SK-N-SH (cell line): ENCODE results near the gene RAD21L1. TPM values are rescaled to one million over a fixed set of nuclear protein-coding genes. Genes with fewer than 3 reads are reported as not detected.
A peak's percentile ranks its signal among the peaks of the same experiment; 100 is the strongest.

Source experiments
- CTCF ChIA-PET: fragments of 300-600, 350-600 bp; formaldehyde crosslinking; extraction: SDS; loops from one replicate; lab custom pipeline; 2021; lab: Yijun Ruan, JAX
- POLR2A ChIA-PET: fragments of 350-600 bp; sonication (Branson Sonifier 250); formaldehyde crosslinking; extraction: SDS; loops from one replicate; lab custom pipeline; 2020; ENCODE audit warnings: antibody characterized with exemption, inconsistent platforms; lab: Yijun Ruan, JAX
- DNase-seq: peaks from one replicate; pipeline ENCODE4 v3.0.0; 2012
- H2AFZ ChIP-seq: fragments of 200-600 bp; sonication (generic); 2 replicates; pipeline ENCODE4 v1.8.1; 2016; ENCODE audit warnings: antibody characterized with exemption, mild to moderate bottlenecking, low read depth
- H3F3A ChIP-seq: fragments of 200-600 bp; sonication (generic); replicated peaks from 2 replicates; pipeline ENCODE3; 2016; ENCODE audit warnings: antibody characterized with exemption, mild to moderate bottlenecking; ENCODE audit not compliant: insufficient read depth
- H3K27ac ChIP-seq, 2 experiments: fragments of 200-500 bp in 1 of 2; fragments of 200-600 bp in 1 of 2; sonication (Bioruptor generic) in 1 of 2; sonication (generic), shearing (Covaris generic) in 1 of 2; 2 replicates each; pipeline versions ENCODE4 v1.5.1 to v1.6.1; 2014 to 2016; ENCODE audit warnings: low read depth in 2 of 2, inconsistent platforms in 1 of 2, low read length in 1 of 2, mild to moderate bottlenecking in 1 of 2, mixed read lengths in 1 of 2
- H3K27me3 ChIP-seq: fragments of 200-600 bp; sonication (generic), shearing (Covaris generic); 2 replicates; pipeline ENCODE4 v1.6.1; 2016; ENCODE audit warnings: mixed run types; ENCODE audit not compliant: insufficient read depth
- H3K36me3 ChIP-seq, 2 experiments: fragments of 200-500 bp in 1 of 2; fragments of 200-600 bp in 1 of 2; sonication (Bioruptor generic) in 1 of 2; sonication (generic) in 1 of 2; replicated peaks in 1 of 2; 2 replicates each; pipeline versions ENCODE3 to v1.5.1; 2014 to 2016; ENCODE audit warnings: low read length in 1 of 2, mild to moderate bottlenecking in 1 of 2; ENCODE audit not compliant: insufficient read depth in 2 of 2, control insufficient read depth in 1 of 2
- H3K4me1 ChIP-seq, 2 experiments: fragments of 200-500 bp in 1 of 2; fragments of 200-600 bp in 1 of 2; sonication (Bioruptor generic) in 1 of 2; sonication (generic), shearing (Covaris generic) in 1 of 2; 2 replicates each; pipeline versions ENCODE4 v1.5.1 to v1.6.1; 2014 to 2016; ENCODE audit warnings: low read depth in 1 of 2, low read length in 1 of 2, mixed run types in 1 of 2; ENCODE audit not compliant: insufficient read depth in 2 of 2, control insufficient read depth in 1 of 2
- H3K4me2 ChIP-seq: fragments of 200-600 bp; sonication (generic), shearing (Covaris generic); 2 replicates; pipeline ENCODE4 v1.6.1; 2017; ENCODE audit warnings: mixed run types
- H3K4me3 ChIP-seq, 2 experiments: fragments of 200-500 bp in 1 of 2; fragments of 200-600 bp in 1 of 2; sonication (Bioruptor generic) in 1 of 2; sonication (generic), shearing (Covaris generic) in 1 of 2; 2 replicates each; pipeline versions ENCODE4 v1.5.1 to v1.8.1; 2014 to 2016; ENCODE audit warnings: low read depth in 2 of 2, inconsistent platforms in 1 of 2, low read length in 1 of 2, mild to moderate bottlenecking in 1 of 2, mixed read lengths in 1 of 2, moderate library complexity in 1 of 2
- H3K79me2 ChIP-seq: fragments of 200-600 bp; sonication (generic); 2 replicates; pipeline ENCODE4 v1.8.1; 2017; ENCODE audit warnings: mild to moderate bottlenecking; ENCODE audit not compliant: insufficient read depth
- H3K9ac ChIP-seq: fragments of 200-600 bp; sonication (generic); 2 replicates; pipeline ENCODE4 v1.6.1; 2017; ENCODE audit warnings: mixed run types
- H3K9me2 ChIP-seq: fragments of 200-600 bp; sonication (generic); 2 replicates; pipeline ENCODE4 v1.6.1; 2017; ENCODE audit warnings: mixed run types
- H3K9me3 ChIP-seq: fragments of 200-600 bp; sonication (generic); 2 replicates; pipeline ENCODE4 v1.6.1; 2017; ENCODE audit warnings: mixed run types, mild to moderate bottlenecking, moderate library complexity
- H4K20me1 ChIP-seq: fragments of 200-600 bp; sonication (generic); 2 replicates; pipeline ENCODE4 v1.6.1; 2017; ENCODE audit warnings: mild to moderate bottlenecking, mixed run types; ENCODE audit not compliant: insufficient read depth
- CTCF ChIP-seq: fragments of 200-600 bp; sonication (generic); IDR thresholded peaks from 2 replicates; pipeline ENCODE4 v1.6.1; 2017; ENCODE audit warnings: antibody characterized with exemption, mild to moderate bottlenecking, moderate library complexity
- EP300 ChIP-seq, 2 experiments: IDR thresholded peaks; 2 replicates each; pipeline versions ENCODE4 v1.4.0 to v1.6.1; 2012; ENCODE audit warnings: borderline replicate concordance in 1 of 2, low read depth in 1 of 2, low read length in 1 of 2
- EZH2phosphoT487 ChIP-seq: fragments of 200-600 bp; sonication (generic); IDR thresholded peaks from 2 replicates; pipeline ENCODE4 v1.6.1; 2017; ENCODE audit warnings: low read depth, mixed run types, mild to moderate bottlenecking, antibody characterized with exemption, moderate library complexity, borderline replicate concordance
- FOXM1 ChIP-seq: IDR thresholded peaks from 2 replicates; pipeline ENCODE4 v1.4.0; 2012; ENCODE audit warnings: low read depth, mild to moderate bottlenecking
- GABPA ChIP-seq: IDR thresholded peaks from 2 replicates; pipeline ENCODE4 v1.4.0; 2012; ENCODE audit warnings: low read depth, mild to moderate bottlenecking
- GATA2 ChIP-seq: sonication (generic); formaldehyde crosslinking; IDR thresholded peaks from 2 replicates; pipeline ENCODE4 v1.5.0; 2020; ENCODE audit warnings: mild to moderate bottlenecking, missing genetic modification reagents
- IRF3 ChIP-seq: fragments of 150-350 bp; IDR thresholded peaks from 2 replicates; pipeline ENCODE4 v1.6.1; 2016; ENCODE audit warnings: mild to moderate bottlenecking, low read depth, low read length
- MEF2A ChIP-seq: IDR thresholded peaks from 2 replicates; pipeline ENCODE4 v1.4.0; 2012; ENCODE audit warnings: low read depth, borderline replicate concordance
- NRF1 ChIP-seq: IDR thresholded peaks from 2 replicates; pipeline ENCODE4 v1.6.1; 2012; ENCODE audit warnings: low read depth, mild to moderate bottlenecking, low read length
- POLR2AphosphoS5 ChIP-seq: IDR thresholded peaks from 2 replicates; pipeline ENCODE4 v1.6.1; 2012; ENCODE audit warnings: low read depth, low read length
- RAD21 ChIP-seq: IDR thresholded peaks from 2 replicates; pipeline ENCODE4 v1.6.1; 2012; ENCODE audit warnings: mild to moderate bottlenecking, low read length
- RCOR1 ChIP-seq: fragments of 150-350 bp; IDR thresholded peaks from 2 replicates; pipeline ENCODE4 v1.6.1; 2017; ENCODE audit warnings: antibody characterized with exemption, low read length
- REST ChIP-seq: IDR thresholded peaks from 2 replicates; pipeline ENCODE4 v1.6.1; 2012; ENCODE audit warnings: mild to moderate bottlenecking, low read depth, low read length, moderate library complexity
- RFX5 ChIP-seq: IDR thresholded peaks from 2 replicates; pipeline ENCODE4 v1.6.1; 2012; ENCODE audit warnings: mild to moderate bottlenecking, improper control_type of control experiment, low read length
- SMC3 ChIP-seq: IDR thresholded peaks from 2 replicates; pipeline ENCODE4 v1.6.1; 2012; ENCODE audit warnings: low read depth, low read length, improper control_type of control experiment
- TCF12 ChIP-seq: IDR thresholded peaks from 2 replicates; pipeline ENCODE4 v1.4.0; 2012
- YY1 ChIP-seq: IDR thresholded peaks from 2 replicates; pipeline ENCODE4 v1.4.0; 2012; ENCODE audit warnings: low read depth, mild to moderate bottlenecking
- WGBS: methylation state at CpG from one replicate; pipeline ENCODE4 v1.1.6; 2017; ENCODE audit warnings: low lambda C conversion rate; 5-methylcytosine and 5-hydroxymethylcytosine counted together
- polyA plus RNA-seq, 3 experiments: library from polyadenylated mRNA; depleted of rRNA; stranded (reverse); fragments of >200 nt; gene quantifications; 2 replicates each; pipeline ENCODE4 v1.2.3, GENCODE V29; 2012

RAD21L1 gene
- polyA plus RNA-seq, 1 of the 3 experiments (the other 2 are of a cell fraction) = 0.03 TPM

GRCh38 chr20:1267161-1267560 lies 41.3 kb downstream of the RAD21L1 start (continued):
- no peak for TF ChIP-seq GABPA

GRCh38 chr20:1267809-1268374 lies 42.0 kb downstream of the RAD21L1 start:
- Histone ChIP-seq H3K4me3 (0 out of 4 replicates have a peak overlapping the region, but pooled peaks of 1 of the 2 experiments have one; percentile 6), H3K4me1 (peaks cover 4 to 15% of the 10 kb centered on the region in 2 experiments; a peak in 2 of 4 replicates), H4K20me1 (no peaks in the 10 kb centered on the region), H3K27me3 (no peaks in the 10 kb centered on the region), H3K9me2 (no peaks in the 10 kb centered on the region), H3K79me2 (no peaks in the 10 kb centered on the region; the same call in 1 of the 2 replicates), H3F3A (peaks cover 3% of the 10 kb centered on the region), H3K9ac (no peak overlapping the region), H3K9me3 (no peaks in the 10 kb centered on the region), H3K27ac (no peak overlapping the region), H3K4me2 (peak overlapping the region; percentile 95), H2AFZ (no peak overlapping the region), H3K36me3 (peaks cover 0 to 4% of the 10 kb centered on the region in 2 experiments)
- no peak for DNase-seq
- CTCF ChIA-PET = no interaction called here
- no peak for TF ChIP-seq GABPA
- TF ChIP-seq IRF3 = no peak
- TF ChIP-seq YY1 = no peak
- no peak for TF ChIP-seq SMC3
- TF ChIP-seq CTCF = no peak
- TF ChIP-seq POLR2AphosphoS5 = no peak
- TF ChIP-seq MEF2A = no peak
- TF ChIP-seq TCF12 = no peak
- TF ChIP-seq EP300 (IDR thresholded peaks at IDR 0.05; ENCODE audit: borderline replicate concordance in 1 of 2, low read depth in 1 of 2, low read length in 1 of 2) = no peak
- TF ChIP-seq RFX5 = no peak
- no peak for TF ChIP-seq FOXM1
- no peak for TF ChIP-seq NRF1
- TF ChIP-seq RAD21 = no peak
- TF ChIP-seq RCOR1 = no peak
- TF ChIP-seq EZH2phosphoT487 = no peak
- no peak for TF ChIP-seq GATA2 (CRISPR knock-in tag)
- no peak for TF ChIP-seq REST
- WGBS = 100% methylated on average over 2 of the region's 3 CpGs
- POLR2A ChIA-PET = no interaction called here
